Dermis microvascular lymphatic vessel endothelial cell (primary cell): Measurements from ENCODE around the gene ARHGEF26. TPM values are rescaled to one million over a fixed set of nuclear protein-coding genes. Genes with fewer than 3 reads are reported as not detected.

ENCODE experiments used
- DNase-seq, 2 donors: peaks; one replicate each; pipeline versions ENCODE4 v3.0.0 to v3.0.0-alpha.2; 2010; ENCODE audit warnings: low read depth in 2 of 2
- total RNA-seq: library from RNA; depleted of rRNA; stranded (reverse); fragments of >200 nt; gene quantifications from 2 replicates; pipeline ENCODE4 v1.2.1, GENCODE V29; 2014

The ARHGEF26 gene
- total RNA-seq, 1 donor from 2014 or later, result 0.13 TPM

- no peak for DNase-seq
Measured at GRCh38 chr3:154113609-154114008, 7.6 kb upstream of the ARHGEF26 start.

GRCh38 chr3:154115332-154115731, 5.9 kb upstream of the ARHGEF26 start:
- no peak for DNase-seq

GRCh38 chr3:154119951-154120350, 1.2 kb upstream of the ARHGEF26 start:
- no peak for DNase-seq

- peak in 1 of 2 donors; percentile 15 for DNase-seq
Measured at GRCh38 chr3:154121701-154122551, 736 bp downstream of the ARHGEF26 start.

GRCh38 chr3:154122552-154122911, 1.3 kb downstream of the ARHGEF26 start:
- no peak for DNase-seq

GRCh38 chr3:154122912-154123559, 1.8 kb downstream of the ARHGEF26 start:
- DNase-seq, result no peak

GRCh38 chr3:154123906-154124305, 2.7 kb downstream of the ARHGEF26 start:
- no peak for DNase-seq

- DNase-seq, result no peak
Measured at GRCh38 chr3:154125378-154126030, 4.3 kb downstream of the ARHGEF26 start.

- no peak for DNase-seq
Measured at GRCh38 chr3:154126651-154127050, 5.5 kb downstream of the ARHGEF26 start.

GRCh38 chr3:154129625-154130024, 8.4 kb downstream of the ARHGEF26 start:
- DNase-seq, result no peak

GRCh38 chr3:154130540-154130939, 9.3 kb downstream of the ARHGEF26 start:
- DNase-seq, result no peak

- DNase-seq, result no peak
Measured at GRCh38 chr3:154131830-154132229, 10.6 kb downstream of the ARHGEF26 start.

GRCh38 chr3:154132777-154133375, 11.7 kb downstream of the ARHGEF26 start:
- no peak for DNase-seq

GRCh38 chr3:154135511-154136173, 14.5 kb downstream of the ARHGEF26 start:
- no peak for DNase-seq

- DNase-seq, result no peak
Measured at GRCh38 chr3:154137036-154137435, 15.8 kb downstream of the ARHGEF26 start.

- DNase-seq, result no peak
Measured at GRCh38 chr3:154139996-154140436, 18.8 kb downstream of the ARHGEF26 start.

- DNase-seq, result no peak
Measured at GRCh38 chr3:154142608-154143007, 21.4 kb downstream of the ARHGEF26 start.

- DNase-seq, result no peak
Measured at GRCh38 chr3:154143873-154144272, 22.7 kb downstream of the ARHGEF26 start.

- DNase-seq, result no peak
Measured at GRCh38 chr3:154144825-154145465, 23.8 kb downstream of the ARHGEF26 start.

GRCh38 chr3:154148541-154148940, 27.4 kb downstream of the ARHGEF26 start:
- no peak for DNase-seq

GRCh38 chr3:154149286-154149685, 28.1 kb downstream of the ARHGEF26 start:
- no peak for DNase-seq
